Caco-2 (cell line): ENCODE results near the gene HHAT. TPM values are rescaled to one million over a fixed set of nuclear protein-coding genes. Genes with fewer than 3 reads are reported as not detected.

ENCODE experiments used
- BruUV-seq: library from RNA; stranded (reverse); fragments of 400-500 nt; replicated peaks from 2 replicates; lab custom pipeline; 2021; lab: Mats Ljungman, UMichigan
- CTCF ChIA-PET: fragments of 300-600 bp; sonication (Branson Sonifier 250); formaldehyde crosslinking; loops from one replicate; lab custom pipeline; 2022; ENCODE audit warnings: antibody characterized with exemption; lab: Charles Lee
- POLR2A ChIA-PET: fragments of 300-600 bp; sonication (Branson Sonifier 250); formaldehyde crosslinking; loops from one replicate; lab custom pipeline; 2022; ENCODE audit warnings: antibody characterized with exemption; lab: Charles Lee
- DNase-seq, 2 experiments: peaks; one replicate each; pipeline versions ENCODE4 v3.0.0 to v3.0.0-alpha.2; 2020 to 2022
- H3K27me3 ChIP-seq: replicated peaks from 2 replicates; pipeline ENCODE4 v1.6.0; 2011; ENCODE audit warnings: low read length; ENCODE audit not compliant: control insufficient read depth, insufficient read depth
- H3K36me3 ChIP-seq: 2 replicates; pipeline ENCODE4 v1.5.1; 2011; ENCODE audit warnings: low read length; ENCODE audit not compliant: control insufficient read depth, insufficient read depth
- H3K4me1 ChIP-seq: fragments of 250-450 bp; sonication (Bioruptor Pico); 2 replicates; pipeline ENCODE4 v1.5.1; 2020; ENCODE audit warnings: mild to moderate bottlenecking
- H3K4me3 ChIP-seq: 2 replicates; pipeline ENCODE4 v1.5.1; 2011; ENCODE audit warnings: low read depth, mild to moderate bottlenecking, control low read depth, low read length
- H3K9me3 ChIP-seq: fragments of 250-450 bp; sonication (Bioruptor Pico); 2 replicates; pipeline ENCODE4 v1.5.1; 2020; ENCODE audit warnings: mild to moderate bottlenecking, moderate library complexity
- H3K27ac Mint-ChIP-seq: one replicate; pipeline ENCODE4 v1.8.0; 2022; ENCODE audit warnings: mixed read lengths; ENCODE audit not compliant: unreplicated experiment
- H3K27me3 Mint-ChIP-seq: one replicate; pipeline ENCODE4 v1.8.0; 2022; ENCODE audit warnings: mixed read lengths; ENCODE audit not compliant: insufficient read depth, unreplicated experiment
- H3K36me3 Mint-ChIP-seq: one replicate; pipeline ENCODE4 v1.8.0; 2022; ENCODE audit warnings: mild to moderate bottlenecking, mixed read lengths; ENCODE audit not compliant: insufficient read depth, unreplicated experiment
- H3K4me1 Mint-ChIP-seq: one replicate; pipeline ENCODE4 v1.8.0; 2022; ENCODE audit warnings: low read depth, mixed read lengths; ENCODE audit not compliant: unreplicated experiment
- H3K4me3 Mint-ChIP-seq: one replicate; pipeline ENCODE4 v1.8.0; 2022; ENCODE audit warnings: mild to moderate bottlenecking, moderate library complexity, mixed read lengths; ENCODE audit not compliant: unreplicated experiment
- H3K9me3 Mint-ChIP-seq: one replicate; pipeline ENCODE4 v1.8.0; 2022; ENCODE audit warnings: mixed read lengths; ENCODE audit not compliant: unreplicated experiment
- intact Hi-C: fragments of 100-400 bp; cut with micrococcal nuclease; formaldehyde crosslinking; loops from one replicate; pipeline ENCODE4 v1.10.0; 2022; ENCODE audit not compliant: unreplicated experiment
- total RNA-seq: library from RNA; stranded (reverse); gene quantifications from 2 replicates; pipeline ENCODE4 v1.2.3, GENCODE V29; 2022
- TF ChIP-seq, protein P1 (sequence below), 2 experiments: fragments of 200-600 bp in 1 of 2; IDR thresholded peaks; 1 replicate in 1 of 2; 2 replicates in 1 of 2; pipeline versions ENCODE4 v1.5.1 to v1.8.0; 2011 to 2022; ENCODE audit warnings: antibody characterized with exemption in 1 of 2, control low read depth in 1 of 2, inconsistent platforms in 1 of 2, low read depth in 1 of 2, low read length in 1 of 2, mild to moderate bottlenecking in 1 of 2, moderate library complexity in 1 of 2; ENCODE audit not compliant: insufficient read depth in 1 of 2, severe bottlenecking in 1 of 2, unreplicated experiment in 1 of 2

HHAT gene
- total RNA-seq, 1 experiment from 2014 or later, result 3.9 TPM

GRCh38 chr1:210617293-210617692 lies 288.6 kb downstream of the HHAT start:
- no peaks in the 10 kb centered on the region for H3K4me1 ChIP-seq
- BruUV-seq, result no TSS peak
- no peaks in the 10 kb centered on the region for H3K9me3 Mint-ChIP-seq
- CTCF ChIA-PET, result no interaction called here
- no peaks in the 10 kb centered on the region for H3K27me3 ChIP-seq
- H3K4me3 Mint-ChIP-seq, result no peak overlapping the region
- no peak overlapping the region for H3K27ac Mint-ChIP-seq
- no peaks in the 10 kb centered on the region for H3K9me3 ChIP-seq
- H3K4me1 Mint-ChIP-seq, result no peaks in the 10 kb centered on the region
- H3K36me3 Mint-ChIP-seq, result no peaks in the 10 kb centered on the region
- H3K36me3 ChIP-seq, result no peaks in the 10 kb centered on the region
- TF ChIP-seq, protein P1, sequence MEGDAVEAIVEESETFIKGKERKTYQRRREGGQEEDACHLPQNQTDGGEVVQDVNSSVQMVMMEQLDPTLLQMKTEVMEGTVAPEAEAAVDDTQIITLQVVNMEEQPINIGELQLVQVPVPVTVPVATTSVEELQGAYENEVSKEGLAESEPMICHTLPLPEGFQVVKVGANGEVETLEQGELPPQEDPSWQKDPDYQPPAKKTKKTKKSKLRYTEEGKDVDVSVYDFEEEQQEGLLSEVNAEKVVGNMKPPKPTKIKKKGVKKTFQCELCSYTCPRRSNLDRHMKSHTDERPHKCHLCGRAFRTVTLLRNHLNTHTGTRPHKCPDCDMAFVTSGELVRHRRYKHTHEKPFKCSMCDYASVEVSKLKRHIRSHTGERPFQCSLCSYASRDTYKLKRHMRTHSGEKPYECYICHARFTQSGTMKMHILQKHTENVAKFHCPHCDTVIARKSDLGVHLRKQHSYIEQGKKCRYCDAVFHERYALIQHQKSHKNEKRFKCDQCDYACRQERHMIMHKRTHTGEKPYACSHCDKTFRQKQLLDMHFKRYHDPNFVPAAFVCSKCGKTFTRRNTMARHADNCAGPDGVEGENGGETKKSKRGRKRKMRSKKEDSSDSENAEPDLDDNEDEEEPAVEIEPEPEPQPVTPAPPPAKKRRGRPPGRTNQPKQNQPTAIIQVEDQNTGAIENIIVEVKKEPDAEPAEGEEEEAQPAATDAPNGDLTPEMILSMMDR (IDR thresholded peaks at IDR 0.05; ENCODE audit: insufficient read depth in 1 of 2, low read depth in 1 of 2, low read length in 1 of 2, severe bottlenecking in 1 of 2, unreplicated experiment in 1 of 2), result no peak
- DNase-seq, result no peak
- intact Hi-C loops, result no loop called here
- H3K4me3 ChIP-seq, result no peak overlapping the region
- H3K27me3 Mint-ChIP-seq, result peaks cover 16% of the 10 kb centered on the region
- POLR2A ChIA-PET, result no interaction called here

DNA sequence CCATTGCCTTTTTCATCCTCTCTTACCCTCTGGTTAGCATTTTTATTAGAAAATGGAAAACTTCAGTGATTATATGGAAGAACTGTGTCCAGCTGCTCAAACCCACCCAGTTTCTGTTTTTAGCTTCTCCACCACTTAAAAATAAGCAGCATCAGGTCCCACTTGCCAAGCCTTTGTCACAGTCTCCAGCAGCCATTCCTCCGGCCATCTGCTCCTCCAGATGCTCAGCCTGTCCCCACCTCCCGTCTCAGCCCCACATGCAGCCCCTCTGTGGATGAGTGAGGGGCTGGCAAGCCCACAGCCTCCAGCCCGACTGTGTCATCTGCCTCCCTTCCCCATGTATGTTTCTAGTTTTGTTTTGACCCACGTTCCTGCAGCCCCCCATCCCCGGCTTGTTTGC lies 289.7 kb downstream of the HHAT start:
- intact Hi-C loops, result no loop called here
- no peaks in the 10 kb centered on the region for H3K27me3 ChIP-seq
- Mint-ChIP-seq H3K27me3 (peaks cover 16% of the 10 kb centered on the region), H3K27ac (no peak overlapping the region), H3K9me3 (no peaks in the 10 kb centered on the region), H3K36me3 (no peaks in the 10 kb centered on the region), H3K4me3 (no peak overlapping the region), H3K4me1 (no peaks in the 10 kb centered on the region)
- H3K4me3 ChIP-seq, result no peak overlapping the region
- no peaks in the 10 kb centered on the region for H3K9me3 ChIP-seq
- TF ChIP-seq, protein P1 (IDR thresholded peaks at IDR 0.05; ENCODE audit: insufficient read depth in 1 of 2, low read depth in 1 of 2, low read length in 1 of 2, severe bottlenecking in 1 of 2, unreplicated experiment in 1 of 2), result no peak
- H3K4me1 ChIP-seq, result no peaks in the 10 kb centered on the region
- DNase-seq, result no peak
- CTCF ChIA-PET, result no interaction called here
- POLR2A ChIA-PET, result no interaction called here
- no TSS peak for BruUV-seq
- no peaks in the 10 kb centered on the region for H3K36me3 ChIP-seq

- H3K36me3 ChIP-seq, result no peaks in the 10 kb centered on the region
- H3K27me3 ChIP-seq, result no peaks in the 10 kb centered on the region
- Mint-ChIP-seq H3K27me3 (peaks cover 23% of the 10 kb centered on the region), H3K9me3 (no peaks in the 10 kb centered on the region), H3K4me1 (no peaks in the 10 kb centered on the region), H3K36me3 (no peaks in the 10 kb centered on the region), H3K4me3 (no peak overlapping the region), H3K27ac (no peak overlapping the region)
- TF ChIP-seq, protein P1 (IDR thresholded peaks at IDR 0.05; ENCODE audit: insufficient read depth in 1 of 2, low read depth in 1 of 2, low read length in 1 of 2, severe bottlenecking in 1 of 2, unreplicated experiment in 1 of 2), result no peak
- no peaks in the 10 kb centered on the region for H3K9me3 ChIP-seq
- BruUV-seq, result no TSS peak
- CTCF ChIA-PET, result interaction anchor here (0.6 kb wide), 1 partner anchor 103 kb away, joined by 3 read pairs; no protein-coding TSS in a partner anchor
- POLR2A ChIA-PET, result no interaction called here
- DNase-seq, result no peak
- intact Hi-C loops, result no loop called here
- H3K4me1 ChIP-seq, result no peaks in the 10 kb centered on the region
- H3K4me3 ChIP-seq, result no peak overlapping the region
Measured at GRCh38 chr1:210620867-210621488, 292.3 kb downstream of the HHAT start.
